K562 (cell line): ENCODE data around the gene CTDSPL. TPM values are rescaled to one million over a fixed set of nuclear protein-coding genes. Genes with fewer than 3 reads are reported as not detected.

ENCODE experiments used
- CCAR2 ChIP-seq: fragments of 200-400 bp; formaldehyde crosslinking; IDR thresholded peaks from 2 replicates; pipeline ENCODE4 v1.6.1; 2017; ENCODE audit warnings: mild to moderate bottlenecking, low read depth, low read length
- CREB3 ChIP-seq: fragments of 450-650 bp; conservative IDR thresholded peaks from 2 replicates; pipeline ENCODE4 v1.6.1; 2016; ENCODE audit warnings: missing genetic modification characterization, low read depth, mild to moderate bottlenecking, missing compliant biosample characterization, moderate library complexity
- CTBP1 ChIP-seq: fragments of 450-650 bp; IDR thresholded peaks from 2 replicates; pipeline ENCODE4 v1.6.1; 2016; ENCODE audit warnings: borderline replicate concordance
- FUS ChIP-seq: fragments of 200-400 bp; formaldehyde crosslinking; optimal IDR thresholded peaks from 2 replicates; pipeline ENCODE3; 2017; ENCODE audit warnings: low read depth, low read length
- KAT8 ChIP-seq: fragments of 450-650 bp; IDR thresholded peaks from 2 replicates; pipeline ENCODE4 v1.6.1; 2016; ENCODE audit warnings: low read depth, mild to moderate bottlenecking
- MAX ChIP-seq: sonication (generic); formaldehyde crosslinking; IDR thresholded peaks from 2 replicates; pipeline ENCODE4 v1.9.0; 2022; ENCODE audit warnings: mild to moderate bottlenecking, missing genetic modification reagents
- MECOM ChIP-seq: fragments of 250-450 bp; sonication (Bioruptor Pico); IDR thresholded peaks from 2 replicates; pipeline ENCODE4 v1.8.0; 2022; ENCODE audit warnings: inconsistent platforms
- MTA1 ChIP-seq: fragments of 450-650 bp; IDR thresholded peaks from 2 replicates; pipeline ENCODE4 v1.6.1; 2017; ENCODE audit warnings: borderline replicate concordance
- NR4A1 ChIP-seq, 2 experiments: fragments of 250-450 bp in 1 of 2; fragments of 450-650 bp in 1 of 2; sonication (Bioruptor Pico) in 1 of 2; IDR thresholded peaks; 2 replicates each; pipeline versions ENCODE4 v1.4.0 to v1.6.1; 2016 to 2020; ENCODE audit warnings: mild to moderate bottlenecking in 2 of 2, missing compliant biosample characterization in 1 of 2, missing genetic modification characterization in 1 of 2, moderate library complexity in 1 of 2
- POLR2G ChIP-seq: fragments of 200-400 bp; formaldehyde crosslinking; IDR thresholded peaks from 2 replicates; pipeline ENCODE4 v1.6.1; 2017; ENCODE audit warnings: low read depth, mild to moderate bottlenecking, antibody characterized with exemption, low read length, moderate library complexity
- PURB ChIP-seq: sonication (generic); formaldehyde crosslinking; IDR thresholded peaks from 2 replicates; pipeline ENCODE4 v1.9.0; 2021; ENCODE audit warnings: low read depth, mild to moderate bottlenecking, missing genetic modification reagents
- SIRT6 ChIP-seq: IDR thresholded peaks from one replicate; pipeline ENCODE4 v1.6.1; 2012; ENCODE audit warnings: low read depth, mild to moderate bottlenecking, control low read depth, inconsistent platforms, low read length, moderate library complexity
- TCFL5 ChIP-seq: fragments of 250-450 bp; sonication (Bioruptor Pico); conservative IDR thresholded peaks from 2 replicates; pipeline ENCODE4 v1.6.1; 2021; ENCODE audit warnings: mild to moderate bottlenecking, moderate library complexity, matching md5 sums
- XRCC3 ChIP-seq: fragments of 450-650 bp; IDR thresholded peaks from 2 replicates; pipeline ENCODE4 v1.6.1; 2017; ENCODE audit warnings: mild to moderate bottlenecking, moderate library complexity
- ZNF143 ChIP-seq: sonication (generic); formaldehyde crosslinking; IDR thresholded peaks from 2 replicates; pipeline ENCODE4 v1.9.0; 2022; ENCODE audit warnings: mild to moderate bottlenecking, missing genetic modification reagents
- ZNF174 ChIP-seq: fragments of 250-450 bp; sonication (Bioruptor Pico); IDR thresholded peaks from 2 replicates; pipeline ENCODE4 v1.4.0; 2020; ENCODE audit warnings: mild to moderate bottlenecking
- ZNF224 ChIP-seq: sonication (generic); formaldehyde crosslinking; IDR thresholded peaks from 2 replicates; pipeline ENCODE4 v1.8.0; 2022; ENCODE audit warnings: mild to moderate bottlenecking, missing genetic modification reagents
- ZNF274 ChIP-seq: IDR thresholded peaks from 2 replicates; pipeline ENCODE4 v1.6.1; 2011; ENCODE audit warnings: low read depth, mild to moderate bottlenecking, low read length, moderate library complexity, borderline replicate concordance
- polyA plus RNA-seq, 8 experiments: library from polyadenylated mRNA; depleted of rRNA in 4 of 8; stranded (reverse) in 5 of 8; unstranded in 3 of 8; fragments of >200 nt; fragmentation: Nextera tagmentation in 2 of 8; fragmentation: Illumina TruSeq in 1 of 8; extraction: Ambion mirVana in 2 of 8; extraction: Trizol in 1 of 8; gene quantifications; 2 replicates each; pipeline versions ENCODE4 v1.2.1 to v1.2.3, GENCODE V29; 2011 to 2014; ENCODE audit warnings: inconsistent platforms in 1 of 8, missing spikeins in 1 of 8
- total RNA-seq, 7 experiments: library from RNA; depleted of rRNA in 6 of 7; stranded (reverse); fragments of >200 nt in 6 of 7; fragmentation: Illumina TruSeq in 2 of 7; extraction: Trizol in 2 of 7; gene quantifications; 2 replicates each; pipeline versions ENCODE4 v1.2.1 to v1.2.3, GENCODE V29; 2011 to 2021; ENCODE audit warnings: low replicate concordance in 1 of 7
- TF ChIP-seq, protein P1 (sequence below): fragments of 450-650 bp; IDR thresholded peaks from 2 replicates; pipeline ENCODE4 v1.6.1; 2017; ENCODE audit warnings: antibody characterized with exemption, mild to moderate bottlenecking
- TF ChIP-seq, protein P2 (sequence below), 2 experiments: fragments of 250-450 bp in 1 of 2; fragments of 450-650 bp in 1 of 2; sonication (Bioruptor Pico) in 1 of 2; IDR thresholded peaks; 2 replicates each; pipeline versions ENCODE4 v1.6.1 to v1.8.0; 2016 to 2021; ENCODE audit warnings: mild to moderate bottlenecking in 2 of 2, moderate library complexity in 2 of 2, missing compliant biosample characterization in 1 of 2, missing genetic modification characterization in 1 of 2

CTDSPL gene
- total and polyA plus RNA-seq, 9 of the 15 experiments (the other 6 are each of a cell fraction or from before 2014, with no cell fraction given), result 5.1 to 19.3 (median 11.3) TPM

GRCh38 chr3:37986479-37987314, 125.0 kb downstream of the CTDSPL start (continued):
- TF ChIP-seq, protein P1, sequence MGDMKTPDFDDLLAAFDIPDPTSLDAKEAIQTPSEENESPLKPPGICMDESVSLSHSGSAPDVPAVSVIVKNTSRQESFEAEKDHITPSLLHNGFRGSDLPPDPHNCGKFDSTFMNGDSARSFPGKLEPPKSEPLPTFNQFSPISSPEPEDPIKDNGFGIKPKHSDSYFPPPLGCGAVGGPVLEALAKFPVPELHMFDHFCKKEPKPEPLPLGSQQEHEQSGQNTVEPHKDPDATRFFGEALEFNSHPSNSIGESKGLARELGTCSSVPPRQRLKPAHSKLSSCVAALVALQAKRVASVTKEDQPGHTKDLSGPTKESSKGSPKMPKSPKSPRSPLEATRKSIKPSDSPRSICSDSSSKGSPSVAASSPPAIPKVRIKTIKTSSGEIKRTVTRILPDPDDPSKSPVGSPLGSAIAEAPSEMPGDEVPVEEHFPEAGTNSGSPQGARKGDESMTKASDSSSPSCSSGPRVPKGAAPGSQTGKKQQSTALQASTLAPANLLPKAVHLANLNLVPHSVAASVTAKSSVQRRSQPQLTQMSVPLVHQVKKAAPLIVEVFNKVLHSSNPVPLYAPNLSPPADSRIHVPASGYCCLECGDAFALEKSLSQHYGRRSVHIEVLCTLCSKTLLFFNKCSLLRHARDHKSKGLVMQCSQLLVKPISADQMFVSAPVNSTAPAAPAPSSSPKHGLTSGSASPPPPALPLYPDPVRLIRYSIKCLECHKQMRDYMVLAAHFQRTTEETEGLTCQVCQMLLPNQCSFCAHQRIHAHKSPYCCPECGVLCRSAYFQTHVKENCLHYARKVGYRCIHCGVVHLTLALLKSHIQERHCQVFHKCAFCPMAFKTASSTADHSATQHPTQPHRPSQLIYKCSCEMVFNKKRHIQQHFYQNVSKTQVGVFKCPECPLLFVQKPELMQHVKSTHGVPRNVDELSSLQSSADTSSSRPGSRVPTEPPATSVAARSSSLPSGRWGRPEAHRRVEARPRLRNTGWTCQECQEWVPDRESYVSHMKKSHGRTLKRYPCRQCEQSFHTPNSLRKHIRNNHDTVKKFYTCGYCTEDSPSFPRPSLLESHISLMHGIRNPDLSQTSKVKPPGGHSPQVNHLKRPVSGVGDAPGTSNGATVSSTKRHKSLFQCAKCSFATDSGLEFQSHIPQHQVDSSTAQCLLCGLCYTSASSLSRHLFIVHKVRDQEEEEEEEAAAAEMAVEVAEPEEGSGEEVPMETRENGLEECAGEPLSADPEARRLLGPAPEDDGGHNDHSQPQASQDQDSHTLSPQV, result no peak
- TF ChIP-seq POLR2G (0 out of 2 replicates have a peak, but pooled peaks have one; percentile 11), ZNF274 (no peak), CCAR2 (no peak), KAT8 (no peak), MTA1 (peak; percentile 93), MECOM (CRISPR knock-in tag) (no peak), CTBP1 (peak; percentile 100), MAX (CRISPR knock-in tag) (no peak; the same call in 1 of the 2 replicates), PURB (no peak), ZNF224 (no peak), TCFL5 (CRISPR knock-in tag) (no peak), NR4A1 (CRISPR knock-in tag; IDR thresholded peaks at IDR 0.05) (no peak), NR4A1 (tag; IDR thresholded peaks at IDR 0.05) (0 out of 2 replicates have a peak, but pooled peaks have one; percentile 44), CREB3 (no peak), ZNF174 (CRISPR knock-in tag) (no peak), XRCC3 (no peak), FUS (no peak), ZNF143 (CRISPR knock-in tag) (no peak), SIRT6 (no peak)
- TF ChIP-seq, protein P2, sequence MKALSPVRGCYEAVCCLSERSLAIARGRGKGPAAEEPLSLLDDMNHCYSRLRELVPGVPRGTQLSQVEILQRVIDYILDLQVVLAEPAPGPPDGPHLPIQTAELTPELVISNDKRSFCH (CRISPR knock-in tag; IDR thresholded peaks at IDR 0.05), result no peak
- TF ChIP-seq, protein P2 (tag; IDR thresholded peaks at IDR 0.05), result peak; percentile 9; the same call in 1 of the 2 replicates
